Spleen (tissue), 11 donors: Measurements from ENCODE around the gene KIF3A. TPM values are rescaled to one million over a fixed set of nuclear protein-coding genes. Genes with fewer than 3 reads are reported as not detected.
"Not testable (repeated sequence)": the region's sequence is repeated elsewhere in the genome, so short reads cannot be mapped to it uniquely, and the experiment has no call there.

Source experiments
- DNase-seq: peaks from one replicate; pipeline ENCODE4 v3.0.0-alpha.2; 2020
- H3K27ac ChIP-seq, 8 donors: fragments of 200-600 bp; sonication (generic) in 7 of 8; 1 replicate in 4 of 8; 2 replicates in 4 of 8; pipeline versions ENCODE4 v1.5.0 to v1.8.0; 2016 to 2021; ENCODE audit warnings: inconsistent platforms in 4 of 8, mild to moderate bottlenecking in 4 of 8, moderate library complexity in 1 of 8
- H3K27me3 ChIP-seq, 7 donors: fragments of 200-600 bp; sonication (generic) in 6 of 7; replicated peaks in 1 of 7; 1 replicate in 4 of 7; 2 replicates in 3 of 7; pipeline versions ENCODE4 v1.5.0 to v1.8.0; 2016 to 2021; ENCODE audit warnings: inconsistent platforms in 3 of 7, mild to moderate bottlenecking in 1 of 7
- H3K36me3 ChIP-seq, 6 donors: fragments of 200-600 bp; sonication (generic) in 5 of 6; 1 replicate in 4 of 6; 2 replicates in 2 of 6; pipeline versions ENCODE4 v1.5.0 to v1.8.0; 2016 to 2021; ENCODE audit warnings: inconsistent platforms in 2 of 6
- H3K4me1 ChIP-seq, 6 donors: fragments of 200-600 bp; sonication (generic) in 5 of 6; 1 replicate in 3 of 6; 2 replicates in 3 of 6; pipeline versions ENCODE4 v1.5.0 to v1.8.0; 2016 to 2021; ENCODE audit warnings: inconsistent platforms in 3 of 6
- H3K4me3 ChIP-seq, 8 donors: fragments of 200-600 bp; sonication (generic) in 7 of 8; 1 replicate in 4 of 8; 2 replicates in 4 of 8; pipeline versions ENCODE4 v1.5.0 to v1.8.0; 2016 to 2021; ENCODE audit warnings: inconsistent platforms in 4 of 8, mild to moderate bottlenecking in 4 of 8, moderate library complexity in 2 of 8
- H3K9me3 ChIP-seq, 8 donors: fragments of 200-600 bp; sonication (generic) in 7 of 8; 1 replicate in 4 of 8; 2 replicates in 4 of 8; pipeline versions ENCODE4 v1.5.0 to v1.8.0; 2016 to 2021; ENCODE audit warnings: inconsistent platforms in 4 of 8
- CTCF ChIP-seq, 11 experiments: fragments of 200-600 bp in 7 of 11; fragments of 450-650 bp in 4 of 11; sonication (generic) in 4 of 11; IDR thresholded peaks in 8 of 11; conservative IDR thresholded peaks in 3 of 11; 1 replicate in 7 of 11; 2 replicates in 4 of 11; pipeline versions ENCODE4 v1.4.0 to v1.8.0; 2016 to 2021; ENCODE audit warnings: antibody characterized with exemption in 11 of 11, inconsistent platforms in 4 of 11, mild to moderate bottlenecking in 1 of 11
- POLR2A ChIP-seq, 3 donors: fragments of 450-650 bp; IDR thresholded peaks; one replicate each; pipeline ENCODE4 v1.5.1; 2017; ENCODE audit warnings: antibody characterized with exemption in 3 of 3, mild to moderate bottlenecking in 1 of 3
- POLR2AphosphoS5 ChIP-seq, 3 donors: sonication (generic); formaldehyde crosslinking; IDR thresholded peaks; one replicate each; pipeline ENCODE4 v1.5.1; 2017; ENCODE audit warnings: antibody characterized with exemption in 3 of 3
- WGBS, 5 donors: extraction: QIAGEN DNeasy Blood & Tissue Kit in 3 of 5; methylation state at CpG; one replicate each; pipeline versions ENCODE4 v1.1.5 to v1.1.7; 2013 to 2018; 5-methylcytosine and 5-hydroxymethylcytosine counted together
- intact Hi-C: fragments of 100-400 bp; cut with DNase I; formaldehyde crosslinking; loops from one replicate; pipeline ENCODE4 v1.15.0; 2023; ENCODE audit warnings: low total_unique reads
- polyA plus RNA-seq, 3 donors: library from polyadenylated mRNA; stranded (reverse); fragments of 200-250 nt; gene quantifications; one replicate each; pipeline ENCODE4 v1.2.1, GENCODE V29; 2013
- total RNA-seq, 7 donors: library from RNA; depleted of rRNA in 3 of 7; stranded (reverse); fragments of >200 nt in 3 of 7; fragmentation: NEBNext Ultra II Directional in 4 of 7; extraction: Animal tissue kit (Norgen Biotek cat#: 25700) in 4 of 7; gene quantifications; one replicate each; pipeline versions ENCODE4 v1.1.0 to v1.2.1, GENCODE V29; 2016 to 2021
- donor health status: healthy with polysubstance abuse.
- donor health status: DM: no; HTN: no; CAD: no; lungs with moderate emphysema.
- donor health status: DM: no; HTN: no; CAD: no.
- donor health status: Bipolar disorder and iron deficiency.
- donor health status: healthy.
- donor health status: DM: no; HTN: no; CAD: no.
- donor health status: DM: yes; HTN: yes; CAD: no.

Gene KIF3A
- total and polyA plus RNA-seq, 10 donors: 1.3 to 10.7 (median 6.7) TPM

DNA sequence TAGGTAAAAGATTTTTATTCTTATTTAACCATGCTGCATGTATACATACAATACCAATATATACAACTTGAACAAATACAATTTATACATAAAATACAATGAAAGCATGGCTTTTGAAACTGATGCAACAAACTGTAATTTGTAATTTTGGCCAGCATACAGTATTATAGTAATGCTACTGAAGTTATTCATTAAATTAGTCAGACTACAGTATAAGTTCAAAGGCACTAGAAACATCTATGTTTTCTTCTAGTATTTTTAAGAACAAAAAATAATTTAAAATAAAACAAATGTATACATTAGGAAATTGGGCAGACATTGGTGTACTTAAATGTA lies 44.7 kb downstream of the KIF3A start:
- Histone ChIP-seq H3K27me3 (no peaks in the 10 kb centered on the region), H3K27ac (no peak overlapping the region), H3K9me3 (no peaks in the 10 kb centered on the region), H3K36me3 (peaks cover 0 to 24% (median 1%) of the 10 kb centered on the region in 6 donors), H3K4me1 (peaks cover 0 to 16% (median 4%) of the 10 kb centered on the region in 6 donors), H3K4me3 (no peak overlapping the region)
- intact Hi-C loops: no loop called here
- TF ChIP-seq POLR2AphosphoS5 (IDR thresholded peaks at IDR 0.05) (no peak), CTCF (IDR thresholded peaks at IDR 0.05 in 8 of 11, conservative IDR thresholded peaks at IDR 0.05 in 3 of 11) (no peak), POLR2A (IDR thresholded peaks at IDR 0.05) (no peak)
- DNase-seq: no peak

DNA sequence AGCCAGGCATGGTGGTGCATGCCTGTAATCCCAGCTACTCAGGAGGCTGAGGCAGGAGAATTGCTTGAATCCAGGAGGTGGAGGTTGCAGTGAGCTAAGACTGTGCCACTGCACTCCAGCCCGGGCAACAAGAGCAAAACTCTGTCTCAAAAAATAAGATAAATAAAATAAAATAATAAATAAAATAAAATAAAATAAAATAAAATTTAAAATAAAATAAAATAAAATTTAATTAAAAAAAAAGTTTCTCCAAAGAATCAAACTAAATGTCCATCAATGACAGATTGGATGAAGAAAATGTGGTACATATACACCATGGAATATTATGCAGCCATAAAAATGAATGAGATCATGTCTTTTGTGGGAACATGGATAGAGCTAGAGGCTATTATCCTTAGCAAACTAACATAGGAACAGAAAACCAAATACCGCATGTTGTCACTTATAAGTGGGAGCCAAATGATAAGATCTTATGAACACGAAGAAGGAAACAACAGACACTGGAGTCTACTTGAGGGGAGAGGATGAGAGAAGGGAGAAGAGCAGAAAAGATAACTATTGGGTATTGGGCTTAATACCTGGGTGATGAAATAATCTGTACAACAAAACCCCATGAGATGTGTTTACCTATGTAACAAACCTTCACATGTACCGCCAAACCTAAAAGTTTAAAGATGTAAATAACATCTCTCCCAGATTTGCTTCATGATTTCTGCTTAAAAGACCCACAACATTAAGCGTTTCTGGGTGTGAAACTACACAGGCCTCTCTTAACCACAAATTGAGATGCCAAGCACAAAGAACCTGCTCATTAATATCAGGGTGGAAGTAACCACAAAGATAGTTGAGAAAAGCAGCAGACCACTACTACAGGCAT lies 45.4 kb downstream of the KIF3A start:
- H3K4me3 ChIP-seq, H3K27ac ChIP-seq, DNase-seq, intact Hi-C loops, H3K9me3 ChIP-seq, H3K27me3 ChIP-seq: not testable (repeated sequence)
- Histone ChIP-seq H3K36me3 (peaks cover 0 to 18% (median 0%) of the 10 kb centered on the region in 6 donors), H3K4me1 (peaks cover 0 to 16% (median 4%) of the 10 kb centered on the region in 6 donors)
- WGBS, 5 donors: 66 to 83% (median 69%) methylated on average over 5 of the region's 5 CpGs

DNA sequence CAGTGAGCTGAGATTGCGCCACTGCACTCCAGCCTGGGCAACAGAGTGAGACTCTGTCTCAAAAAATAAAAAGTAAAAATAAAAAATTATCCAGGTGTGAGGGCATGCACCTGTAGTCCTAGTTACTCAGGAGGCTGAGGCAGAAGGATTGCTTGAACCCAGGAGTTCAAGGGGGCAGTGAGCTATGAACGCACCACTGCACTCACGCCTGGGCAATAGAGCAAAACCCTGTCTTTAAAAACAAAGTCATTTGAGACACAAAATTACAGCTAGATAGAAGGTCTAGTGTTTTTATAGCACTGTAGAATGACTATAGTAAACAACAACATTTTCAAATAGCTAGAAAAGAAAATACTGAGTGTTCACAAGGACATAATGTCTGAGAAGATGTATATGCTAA lies 47.2 kb downstream of the KIF3A start:
- Histone ChIP-seq H3K36me3 (peaks cover 0 to 11% (median 0%) of the 10 kb centered on the region in 6 donors), H3K27ac (no peak overlapping the region), H3K4me1 (peaks cover 0 to 16% (median 4%) of the 10 kb centered on the region in 6 donors), H3K27me3 (no peaks in the 10 kb centered on the region), H3K4me3 (no peak overlapping the region), H3K9me3 (no peaks in the 10 kb centered on the region)
- DNase-seq: no peak
- TF ChIP-seq CTCF (IDR thresholded peaks at IDR 0.05 in 8 of 11, conservative IDR thresholded peaks at IDR 0.05 in 3 of 11): no peak
- TF ChIP-seq POLR2AphosphoS5 (IDR thresholded peaks at IDR 0.05): no peak
- TF ChIP-seq POLR2A (IDR thresholded peaks at IDR 0.05): no peak
- 81 to 96% (median 94%) methylated on average over 3 of the region's 3 CpGs for WGBS, 5 donors
- intact Hi-C loops: no loop called here

GRCh38 chr5:132689513-132689912 lies 47.8 kb downstream of the KIF3A start:
- H3K27me3 ChIP-seq: no peaks in the 10 kb centered on the region
- WGBS, 5 donors: 87 to 94% (median 91%) methylated on average over 7 of the region's 7 CpGs
- TF ChIP-seq POLR2AphosphoS5 (IDR thresholded peaks at IDR 0.05) (no peak), CTCF (IDR thresholded peaks at IDR 0.05 in 8 of 11, conservative IDR thresholded peaks at IDR 0.05 in 3 of 11) (no peak), POLR2A (IDR thresholded peaks at IDR 0.05) (no peak)

More at GRCh38 chr5:132689513-132689912, 47.8 kb downstream of the KIF3A start:
- H3K36me3 ChIP-seq: peaks cover 0 to 8% (median 0%) of the 10 kb centered on the region in 6 donors
- H3K4me1 ChIP-seq: peaks cover 0 to 16% (median 4%) of the 10 kb centered on the region in 6 donors
- no peaks in the 10 kb centered on the region for H3K9me3 ChIP-seq
- no peak overlapping the region for H3K4me3 ChIP-seq
- no peak for DNase-seq
- intact Hi-C loops: no loop called here
- H3K27ac ChIP-seq: no peak overlapping the region
